DND-41 (cell line): ENCODE results near the gene GALNTL6.
"Not testable (repeated sequence)": the region's sequence is repeated elsewhere in the genome, so short reads cannot be mapped to it uniquely, and the experiment has no call there.

Source experiments
- ATAC-seq: fragments of 200-7000 bp; cut with Tn5 transposase; 3 replicates; pipeline ENCODE4 v1.9.1; 2021; ENCODE audit warnings: low read depth; ENCODE audit not compliant: insufficient read depth
- DNase-seq: peaks from one replicate; pipeline ENCODE4 v3.0.0-alpha.2; 2020
- H2AFZ ChIP-seq: 2 replicates; pipeline ENCODE4 v1.6.0; 2012; ENCODE audit warnings: low read depth, low read length
- H3K27ac ChIP-seq: 2 replicates; pipeline ENCODE4 v1.5.1; 2012; ENCODE audit warnings: low read length, inconsistent platforms
- H3K27me3 ChIP-seq: fragments of 200-600 bp; sonication (generic); 2 replicates; pipeline ENCODE4 v1.6.0; 2012; ENCODE audit warnings: low read length, mild to moderate bottlenecking, inconsistent platforms; ENCODE audit not compliant: insufficient read depth, poor library complexity
- H3K36me3 ChIP-seq: 2 replicates; pipeline ENCODE4 v1.5.1; 2012; ENCODE audit warnings: low read length, inconsistent platforms; ENCODE audit not compliant: insufficient read depth
- H3K4me1 ChIP-seq: 2 replicates; pipeline ENCODE4 v1.5.1; 2012; ENCODE audit warnings: mild to moderate bottlenecking, low read length; ENCODE audit not compliant: insufficient read depth
- H3K4me2 ChIP-seq: 2 replicates; pipeline ENCODE4 v1.6.0; 2012; ENCODE audit warnings: mild to moderate bottlenecking, moderate library complexity, low read length, inconsistent platforms; ENCODE audit not compliant: insufficient read depth
- H3K4me3 ChIP-seq, 2 experiments: fragments of 200-600 bp in 1 of 2; shearing (Covaris generic) in 1 of 2; 2 replicates each; pipeline ENCODE4 v1.5.1; 2012 to 2016; ENCODE audit warnings: inconsistent platforms in 2 of 2, low read length in 2 of 2, mild to moderate bottlenecking in 2 of 2, low read depth in 1 of 2, moderate library complexity in 1 of 2
- H3K79me2 ChIP-seq: 2 replicates; pipeline ENCODE4 v1.6.0; 2012; ENCODE audit warnings: low read length, inconsistent platforms; ENCODE audit not compliant: insufficient read depth
- H3K9ac ChIP-seq: 2 replicates; pipeline ENCODE4 v1.6.0; 2012; ENCODE audit warnings: low read depth, mild to moderate bottlenecking, inconsistent platforms, low read length, moderate library complexity
- H3K9me3 ChIP-seq: 2 replicates; pipeline ENCODE4 v1.5.1; 2012; ENCODE audit warnings: low read length, moderate library complexity, mild to moderate bottlenecking, inconsistent platforms; ENCODE audit not compliant: insufficient read depth, severe bottlenecking
- H4K20me1 ChIP-seq: 2 replicates; pipeline ENCODE4 v1.6.0; 2012; ENCODE audit warnings: low read length; ENCODE audit not compliant: insufficient read depth
- CTCF ChIP-seq: IDR thresholded peaks from 2 replicates; pipeline ENCODE4 v1.5.1; 2012; ENCODE audit warnings: borderline replicate concordance, low read length, moderate library complexity, mild to moderate bottlenecking; ENCODE audit not compliant: poor library complexity, severe bottlenecking; ENCODE audit errors: extremely low read depth
- EZH2 ChIP-seq: IDR thresholded peaks from 3 replicates; pipeline ENCODE4 v1.6.1; 2012; ENCODE audit warnings: borderline replicate concordance, low read depth, mild to moderate bottlenecking, moderate library complexity, low read length, inconsistent platforms; ENCODE audit not compliant: severe bottlenecking

The GALNTL6 gene

GRCh38 chr4:172975651-172976229 lies 1162.5 kb downstream of the GALNTL6 start:
- Histone ChIP-seq H4K20me1 (no peaks in the 10 kb centered on the region), H3K36me3 (no peaks in the 10 kb centered on the region), H2AFZ (no peak overlapping the region), H3K9ac (no peak overlapping the region), H3K27me3 (peaks cover 3% of the 10 kb centered on the region), H3K27ac (no peak overlapping the region), H3K4me2 (no peak overlapping the region), H3K4me1 (no peaks in the 10 kb centered on the region), H3K79me2 (no peaks in the 10 kb centered on the region), H3K4me3 (no peak overlapping the region), H3K9me3 (no peaks in the 10 kb centered on the region)
- TF ChIP-seq CTCF = no peak
- no peak for TF ChIP-seq EZH2
- ATAC-seq (no peak), DNase-seq (no peak)

GRCh38 chr4:172977491-172978041 lies 1164.4 kb downstream of the GALNTL6 start:
- H3K36me3 ChIP-seq, H2AFZ ChIP-seq, H3K9ac ChIP-seq, ATAC-seq, H3K27ac ChIP-seq, H4K20me1 ChIP-seq, H3K4me3 ChIP-seq, H3K79me2 ChIP-seq, H3K27me3 ChIP-seq, DNase-seq, H3K4me2 ChIP-seq, H3K4me1 ChIP-seq, H3K9me3 ChIP-seq: not testable (repeated sequence)

- no peaks in the 10 kb centered on the region for H3K36me3 ChIP-seq
- H2AFZ ChIP-seq = no peak overlapping the region
- DNase-seq = no peak
- no peaks in the 10 kb centered on the region for H4K20me1 ChIP-seq
- ATAC-seq = no peak
- TF ChIP-seq CTCF (no peak), EZH2 (no peak)
- H3K4me3 ChIP-seq = no peak overlapping the region
- peaks cover 3% of the 10 kb centered on the region for H3K27me3 ChIP-seq
- no peak overlapping the region for H3K27ac ChIP-seq
- no peaks in the 10 kb centered on the region for H3K4me1 ChIP-seq
- no peak overlapping the region for H3K4me2 ChIP-seq
- no peaks in the 10 kb centered on the region for H3K79me2 ChIP-seq
- no peak overlapping the region for H3K9ac ChIP-seq
- H3K9me3 ChIP-seq = no peaks in the 10 kb centered on the region
These were observed 1165.6 kb downstream of the GALNTL6 start for GRCh38 chr4:172978848-172979247.

DNA sequence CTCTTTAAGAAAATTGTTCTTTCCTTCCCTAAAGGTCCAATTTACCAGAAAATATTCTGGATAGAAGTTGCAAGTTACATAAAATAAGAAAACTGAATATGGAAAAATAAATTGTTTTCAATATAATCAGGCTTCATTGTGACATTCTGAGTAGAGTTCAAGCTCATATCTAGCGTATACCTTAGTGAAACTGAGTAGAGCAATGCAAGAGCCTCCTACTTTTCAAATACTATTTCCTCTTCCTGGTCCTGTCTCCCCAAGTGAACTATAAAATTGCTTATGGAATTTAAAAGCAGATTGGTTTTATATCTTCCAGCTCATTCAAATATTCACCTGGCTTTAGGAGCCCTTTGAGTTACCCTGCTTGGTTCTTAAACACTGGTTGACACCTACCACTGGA lies 1166.1 kb downstream of the GALNTL6 start:
- Histone ChIP-seq H3K4me3 (no peak overlapping the region), H3K27me3 (peaks cover 3% of the 10 kb centered on the region), H2AFZ (no peak overlapping the region), H3K4me2 (no peak overlapping the region), H3K79me2 (no peaks in the 10 kb centered on the region), H3K9ac (no peak overlapping the region), H3K36me3 (no peaks in the 10 kb centered on the region), H3K4me1 (no peaks in the 10 kb centered on the region), H3K27ac (no peak overlapping the region), H4K20me1 (no peaks in the 10 kb centered on the region), H3K9me3 (no peaks in the 10 kb centered on the region)
- ATAC-seq (no peak), DNase-seq (no peak)
- TF ChIP-seq EZH2 (no peak), CTCF (no peak)
